NCI-H82 (cell line): ENCODE data around the gene FAAP24.
"Not testable (repeated sequence)": the region's sequence is repeated elsewhere in the genome, so short reads cannot be mapped to it uniquely, and the experiment has no call there.

Experiments used
- DNase-seq: peaks from one replicate; lab custom pipeline; 2025; lab: John Stamatoyannopoulos, UW

The FAAP24 gene

DNA sequence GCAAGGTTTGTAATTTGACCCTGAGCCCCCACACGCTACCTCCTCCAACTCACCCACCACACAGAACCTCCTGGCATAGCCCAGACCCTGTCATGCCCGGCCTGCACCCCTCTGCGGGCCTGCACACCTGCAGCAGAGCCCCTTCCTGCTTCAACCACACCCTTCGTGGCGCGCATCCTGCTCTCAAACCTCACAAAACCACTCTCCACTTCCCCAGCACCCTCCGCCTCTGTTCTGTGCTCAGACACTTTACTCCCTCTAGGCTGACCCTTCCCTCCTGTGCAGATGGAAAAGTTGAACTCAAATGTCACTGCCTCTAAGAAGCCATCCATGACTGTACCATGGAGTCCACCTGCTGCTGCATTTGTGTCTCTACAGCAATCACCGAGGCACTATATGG, 28.5 kb downstream of the FAAP24 start:
- no peak for DNase-seq

DNA sequence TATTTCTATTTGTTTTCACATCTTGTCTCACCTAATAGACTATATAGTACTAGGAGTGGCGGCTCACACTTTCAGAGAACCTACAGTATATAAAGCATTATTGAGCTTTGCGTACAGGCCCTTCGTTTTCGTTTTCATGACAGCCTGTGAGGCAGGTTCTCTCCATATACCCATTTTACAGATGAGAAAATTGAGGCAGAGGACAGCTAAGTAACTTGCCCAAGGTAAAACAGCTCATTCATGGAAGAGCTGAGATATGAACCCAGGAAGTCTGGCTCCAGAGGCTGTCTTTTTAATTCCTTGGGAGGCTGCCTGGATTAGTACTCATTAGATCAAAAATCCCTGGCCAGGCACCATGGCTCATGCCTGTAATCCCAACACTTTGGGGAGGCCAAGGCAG, 28.9 kb downstream of the FAAP24 start:
- no peak for DNase-seq

DNA sequence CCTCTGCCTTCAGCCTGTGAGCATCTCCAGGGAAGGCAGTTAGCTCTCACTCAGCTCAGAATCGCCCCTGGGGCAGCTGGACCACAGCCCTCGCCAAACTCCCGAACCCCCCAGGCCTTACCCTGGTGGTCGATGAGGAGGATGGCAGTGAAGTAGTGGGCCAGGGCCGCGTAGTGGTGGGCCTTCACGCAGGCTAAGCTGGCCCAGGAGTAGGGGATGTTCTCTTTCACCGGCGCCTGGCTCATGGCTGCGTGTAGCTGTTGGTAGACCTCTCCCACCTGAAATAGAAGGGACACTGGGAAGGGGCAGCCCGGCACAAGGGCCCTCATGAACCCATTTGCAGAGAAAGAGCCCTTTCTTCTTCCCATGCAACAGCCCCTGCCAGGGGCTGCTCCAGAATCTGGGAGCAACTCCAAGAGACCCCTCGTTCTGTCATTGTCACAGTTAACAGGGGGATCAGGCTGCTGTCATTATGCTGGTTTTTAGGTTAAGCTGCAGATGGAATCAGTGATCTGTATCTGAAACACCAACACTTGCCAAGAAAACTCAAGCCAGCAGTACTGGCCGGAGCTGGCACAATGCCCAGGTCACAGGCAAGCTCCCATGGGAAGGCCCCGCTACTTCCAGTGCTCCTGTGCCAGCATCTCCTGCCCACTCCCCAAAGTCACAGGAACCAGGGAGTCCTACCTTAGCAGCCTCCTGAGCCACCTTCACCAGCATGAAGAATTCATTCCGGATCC, 30.3 kb downstream of the FAAP24 start:
- DNase-seq: not testable (repeated sequence)

DNA sequence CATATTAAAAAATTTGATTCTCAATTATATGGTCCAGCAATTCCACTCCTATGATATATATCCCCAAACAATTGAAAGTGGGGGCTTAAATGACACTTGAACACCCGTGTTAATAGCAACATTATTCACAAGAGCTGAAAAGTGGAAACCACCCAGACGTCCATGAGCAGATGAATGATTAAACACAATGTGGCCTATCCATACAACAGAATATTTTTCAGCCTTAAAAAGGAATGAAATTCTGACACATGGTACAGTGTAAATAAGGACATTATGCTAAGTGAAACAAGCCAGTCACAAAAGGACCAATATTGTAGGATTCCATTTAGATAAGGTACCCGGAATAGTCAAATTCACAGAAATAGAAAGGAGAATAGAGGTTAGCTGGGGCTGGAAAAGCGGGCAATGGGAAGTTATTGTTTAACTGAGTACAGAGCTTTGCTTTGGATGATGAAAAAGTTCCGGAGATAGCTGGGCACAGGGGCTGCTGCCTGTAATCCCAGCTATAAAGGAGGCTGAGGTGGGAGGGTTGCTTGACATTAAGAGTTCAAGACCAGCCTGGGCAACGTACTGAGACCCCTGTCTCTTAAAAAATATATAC, 31.5 kb downstream of the FAAP24 start:
- not testable (repeated sequence) for DNase-seq

DNA sequence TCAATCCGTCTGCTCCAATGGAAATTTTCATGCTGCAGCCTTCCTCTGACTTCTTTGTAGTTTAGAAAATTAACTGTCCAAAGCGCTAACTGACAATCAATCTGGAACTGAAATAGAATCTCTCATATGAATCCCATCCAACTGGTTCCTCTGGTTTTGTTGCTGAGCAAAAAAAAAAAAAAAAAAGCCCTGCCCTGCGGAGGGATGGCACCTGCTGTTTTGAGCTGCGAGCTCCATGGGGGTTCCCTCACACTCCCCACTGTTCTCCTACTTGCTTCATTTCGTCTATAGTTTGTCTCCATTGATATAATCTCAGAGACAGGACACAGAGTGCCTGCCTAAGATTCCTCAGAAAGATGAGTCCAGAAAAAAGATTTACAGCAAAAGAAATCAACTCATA, 33.4 kb downstream of the FAAP24 start:
- no peak for DNase-seq

DNA sequence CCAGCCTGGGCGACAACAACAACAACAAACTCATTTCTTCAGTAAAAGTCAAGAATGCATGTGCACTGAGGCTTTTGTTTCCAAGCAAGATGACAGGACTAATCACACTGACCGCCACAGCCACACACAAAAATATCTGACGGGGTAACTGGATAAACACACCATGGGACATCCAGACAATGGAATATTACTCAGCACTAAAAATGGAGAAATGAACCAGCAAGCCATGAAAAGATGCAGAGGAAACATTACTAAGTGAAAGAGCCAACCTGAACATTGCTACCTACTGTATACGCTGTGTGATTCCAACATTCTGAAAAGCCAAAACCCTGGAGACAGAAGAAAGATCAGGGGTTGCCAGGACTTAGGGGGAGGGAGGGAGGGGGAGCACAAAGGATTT, 36.7 kb downstream of the FAAP24 start:
- DNase-seq: no peak

DNA sequence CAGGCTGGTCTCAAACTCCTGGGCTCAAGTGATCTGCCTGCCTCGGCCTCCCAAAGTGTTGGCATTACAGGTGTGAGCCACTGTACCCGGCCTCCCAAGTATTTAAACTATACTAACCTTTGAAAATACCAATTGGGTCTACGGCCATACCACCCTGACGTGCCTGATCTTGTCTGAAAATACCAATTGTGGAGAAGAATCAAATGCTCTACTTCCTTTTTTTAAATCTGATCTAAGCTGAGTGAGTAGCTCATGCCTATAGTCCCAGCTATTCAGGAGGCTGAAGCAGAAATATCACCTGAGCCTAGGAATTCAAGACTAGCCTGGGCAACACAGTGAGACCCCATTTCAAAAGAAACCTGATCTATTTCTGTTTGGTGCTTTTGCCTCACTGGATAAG, 38.8 kb downstream of the FAAP24 start:
- not testable (repeated sequence) for DNase-seq

DNA sequence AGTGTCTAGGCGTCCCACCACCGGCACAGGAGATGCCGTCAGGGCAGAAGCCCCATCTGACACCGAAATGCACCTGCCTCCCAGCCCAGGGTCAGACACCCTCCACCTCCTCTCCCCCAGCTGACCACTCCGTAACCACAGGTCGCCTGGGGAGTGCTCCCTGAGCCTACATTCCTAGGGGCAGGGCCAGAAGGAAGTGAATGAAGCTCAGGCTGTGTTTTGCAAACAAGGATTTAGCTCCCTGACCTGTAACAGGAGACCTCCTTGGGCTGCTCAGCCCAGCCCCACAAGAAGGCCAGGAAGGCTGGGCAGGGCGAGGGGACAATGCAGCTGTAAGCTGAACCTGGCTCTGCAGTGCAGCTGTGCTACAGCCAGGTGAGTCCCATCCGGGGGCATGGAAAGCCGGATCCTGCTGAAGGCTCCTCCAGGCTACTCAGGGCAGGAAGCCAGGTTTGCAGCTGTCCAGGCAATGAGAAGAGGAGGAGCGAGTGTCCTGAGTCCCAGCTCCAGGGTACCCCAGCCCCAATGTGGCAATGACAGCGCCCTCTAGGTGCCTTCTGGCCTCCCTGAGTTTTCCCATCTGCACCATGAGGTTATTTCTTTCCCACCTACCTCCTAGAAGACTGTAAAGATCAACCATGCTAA, 50.6 kb downstream of the FAAP24 start:
- no peak for DNase-seq

DNA sequence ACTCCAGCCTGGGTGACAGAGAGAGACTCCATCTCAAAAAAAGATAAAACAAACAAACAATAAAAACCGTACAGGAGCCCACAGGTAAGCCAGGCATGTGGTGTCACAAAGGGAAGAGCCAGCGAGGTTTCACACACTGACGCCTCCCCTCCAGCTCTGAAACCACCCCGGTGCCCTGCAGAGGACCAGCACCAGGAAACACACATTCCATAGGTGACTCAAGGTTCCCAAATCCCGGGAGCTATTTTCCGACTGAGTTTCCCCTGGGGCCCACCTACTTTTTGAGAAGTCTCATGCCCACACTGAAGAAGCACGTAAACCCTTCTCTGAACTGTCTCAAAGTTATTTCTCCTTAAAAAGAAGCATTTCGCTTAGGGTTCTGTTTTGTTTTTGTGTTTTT, 52.4 kb downstream of the FAAP24 start:
- DNase-seq: no peak

DNA sequence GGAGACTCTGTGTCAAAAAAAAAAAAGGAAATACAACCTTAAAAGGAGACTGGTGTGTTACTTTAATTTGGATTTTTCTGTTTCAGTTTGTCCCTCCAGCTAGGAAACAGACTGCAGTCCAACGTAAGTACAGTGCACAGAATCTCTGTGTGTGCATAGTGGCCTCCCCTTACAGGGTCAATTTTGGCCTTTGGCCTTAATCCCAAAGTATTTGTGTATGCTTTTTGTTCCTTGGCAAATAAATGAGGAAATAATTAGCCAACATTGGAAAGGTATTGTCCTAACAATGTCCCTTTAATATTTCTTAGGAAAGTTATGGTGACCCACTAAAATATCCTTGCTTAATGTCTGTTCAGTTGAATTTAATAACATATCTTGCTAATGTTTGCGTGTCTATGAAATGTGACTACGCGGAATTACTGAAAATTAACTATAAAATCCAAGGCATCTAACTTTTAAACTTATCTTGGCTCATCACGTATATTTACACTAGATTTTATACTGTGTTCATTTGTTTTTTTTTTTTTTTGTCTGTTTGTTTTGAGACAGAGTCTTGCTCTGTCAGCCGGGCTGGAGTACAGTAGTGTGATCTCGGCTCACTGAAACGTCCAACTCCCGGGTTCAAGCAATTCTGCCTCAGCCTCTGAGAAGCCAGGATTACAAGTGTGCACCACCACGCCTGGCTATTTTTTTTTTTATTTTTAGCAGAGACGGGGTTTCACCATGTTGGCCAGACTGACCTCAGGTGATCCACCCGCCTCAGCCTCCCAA, 53.6 kb downstream of the FAAP24 start:
- not testable (repeated sequence) for DNase-seq

DNA sequence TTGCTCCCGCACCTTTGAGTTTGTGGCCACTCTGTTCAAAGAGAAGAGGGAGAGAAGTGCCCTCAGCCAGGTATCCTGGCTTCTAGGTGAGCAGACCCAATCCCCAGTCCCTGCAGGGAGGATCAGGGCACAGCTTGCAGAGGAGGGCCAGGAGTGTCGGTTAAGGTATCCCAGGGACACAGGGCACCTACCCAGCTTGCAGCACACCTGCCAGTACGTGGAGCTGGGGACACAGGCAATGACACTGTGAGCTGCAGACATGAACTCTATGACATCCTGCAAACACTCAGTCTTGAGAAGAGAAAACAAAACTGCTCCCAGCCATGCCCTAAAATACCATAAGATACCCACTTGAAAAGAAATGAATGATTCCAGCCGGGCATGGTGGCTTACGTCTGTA, 54.6 kb downstream of the FAAP24 start:
- DNase-seq: not testable (repeated sequence)
